H1 (cell line): Measurements from ENCODE around the gene TAS1R3. TPM values are rescaled to one million over a fixed set of nuclear protein-coding genes. Genes with fewer than 3 reads are reported as not detected.

Experiments used
- CBX5 ChIP-seq: fragments of 300-800, 300-1000 bp; sonication (generic); IDR thresholded peaks from 2 replicates; pipeline ENCODE4 v1.7.1; 2016; ENCODE audit warnings: antibody characterized with exemption, low read length, low read depth
- CBX8 ChIP-seq: fragments of 300-800, 300-1000 bp; sonication (generic); IDR thresholded peaks from 2 replicates; pipeline ENCODE4 v1.7.1; 2016; ENCODE audit warnings: low read depth, low read length, borderline replicate concordance
- CHD2 ChIP-seq: IDR thresholded peaks from 2 replicates; pipeline ENCODE4 v1.6.1; 2012; ENCODE audit warnings: low read length, improper control_type of control experiment
- JUN ChIP-seq: IDR thresholded peaks from 2 replicates; pipeline ENCODE4 v1.6.1; 2011; ENCODE audit warnings: low read depth, mild to moderate bottlenecking, improper control_type of control experiment, low read length
- KDM5A ChIP-seq: fragments of 200-600 bp; IDR thresholded peaks from 2 replicates; pipeline ENCODE4 v1.7.1; 2012; ENCODE audit warnings: mild to moderate bottlenecking, low read length, inconsistent platforms, mixed read lengths
- PHF8 ChIP-seq: fragments of 200-600 bp; sonication (generic); conservative IDR thresholded peaks from 2 replicates; pipeline ENCODE4 v1.7.1; 2012; ENCODE audit warnings: low read depth, mild to moderate bottlenecking, inconsistent platforms, low read length, moderate library complexity
- POLR2A ChIP-seq, 2 experiments: IDR thresholded peaks; 1 replicate in 1 of 2; 2 replicates in 1 of 2; pipeline ENCODE4 v1.6.1; 2011; ENCODE audit warnings: low read depth in 2 of 2, low read length in 2 of 2, mild to moderate bottlenecking in 2 of 2; ENCODE audit errors: control extremely low read depth in 1 of 2
- TEAD4 ChIP-seq: IDR thresholded peaks from 2 replicates; pipeline ENCODE4 v1.6.1; 2012; ENCODE audit warnings: low read depth, low read length, inconsistent platforms, mixed read lengths
- polyA plus RNA-seq, 7 experiments: library from polyadenylated mRNA; depleted of rRNA in 3 of 7; stranded (reverse) in 5 of 7; unstranded in 2 of 7; fragments of >200 nt in 5 of 7; fragments of 200-250 nt in 2 of 7; gene quantifications; 1 replicate in 5 of 7; 2 replicates in 1 of 7; 4 replicates in 1 of 7; pipeline versions ENCODE4 v1.2.1 to v1.2.3, GENCODE V29; 2011 to 2013; ENCODE audit warnings: missing spikeins in 2 of 7, mixed read lengths in 2 of 7
- total RNA-seq: library from RNA; stranded (reverse); fragmentation: NEBNext Ultra II Directional; extraction: Animal tissue kit (Norgen Biotek cat#: 25700); gene quantifications from 2 replicates; pipeline ENCODE4 v1.2.1, GENCODE V29; 2021
- TF ChIP-seq, protein P1 (sequence below): IDR thresholded peaks from 2 replicates; pipeline ENCODE4 v1.6.1; 2012; ENCODE audit warnings: inconsistent platforms

Gene TAS1R3
- total and polyA plus RNA-seq, 2 of the 8 experiments (the other 6 are each of a cell fraction or from before 2014, with no cell fraction given), result 0.03 to 0.19 TPM

DNA sequence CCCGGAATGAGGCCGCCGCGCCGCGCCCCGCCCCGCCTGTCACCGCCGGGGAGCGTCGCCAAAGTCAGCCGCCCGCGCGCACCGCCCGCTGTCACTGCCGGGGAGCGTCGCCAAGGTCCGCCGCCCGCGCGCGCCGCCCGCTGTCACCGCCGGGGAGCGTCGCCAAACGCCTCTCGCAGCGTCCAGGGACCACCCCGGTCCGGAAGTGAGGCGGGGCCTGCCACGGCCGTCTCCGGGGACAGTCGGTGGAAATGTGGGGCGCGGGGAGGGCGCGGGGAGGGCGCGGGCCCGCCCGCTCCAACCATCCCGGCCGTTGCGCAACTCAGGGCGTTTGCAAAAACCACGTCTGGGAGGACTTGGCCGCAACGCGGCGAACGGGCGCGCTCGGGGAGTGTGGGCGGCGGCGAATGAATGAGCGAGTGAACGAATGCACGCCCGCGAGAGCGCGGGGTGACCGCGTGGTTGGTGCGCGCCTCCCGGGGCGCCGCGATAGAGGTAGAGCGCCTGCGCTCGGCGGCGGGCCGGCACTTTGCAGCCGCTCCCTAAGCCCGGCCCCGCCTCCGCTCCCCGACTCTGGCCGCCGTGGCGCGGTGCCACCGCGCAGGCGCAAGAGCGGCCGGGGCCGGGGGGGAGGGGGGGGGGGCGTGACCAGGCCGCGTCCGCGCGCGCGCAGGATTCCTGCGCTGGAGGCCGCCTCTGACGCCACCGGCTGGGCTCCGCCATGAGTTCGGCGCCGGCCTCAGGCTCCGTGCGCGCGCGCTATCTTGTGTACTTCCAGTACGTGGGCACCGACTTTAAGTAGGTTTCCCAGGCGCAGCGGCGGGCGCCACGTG, 22.9 kb upstream of the TAS1R3 start, which contains the start of the genes ACAP3 and PUSL1 (continued):
- TF ChIP-seq CBX8 (no peak), PHF8 (peak; percentile 13), TEAD4 (peak; percentile 38; the same call in 1 of the 2 replicates), JUN (no peak), POLR2A (IDR thresholded peaks at IDR 0.05; ENCODE audit: control extremely low read depth in 1 of 2, low read depth in 2 of 2, low read length in 2 of 2) (no peak), KDM5A (no peak), CHD2 (0 out of 2 replicates have a peak, but pooled peaks have one; percentile 21), CBX5 (no peak)
- TF ChIP-seq, protein P1, sequence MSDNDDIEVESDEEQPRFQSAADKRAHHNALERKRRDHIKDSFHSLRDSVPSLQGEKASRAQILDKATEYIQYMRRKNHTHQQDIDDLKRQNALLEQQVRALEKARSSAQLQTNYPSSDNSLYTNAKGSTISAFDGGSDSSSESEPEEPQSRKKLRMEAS, result peak; percentile 79
- TF ChIP-seq, all 59 proteins: peak for 20
